HUES48 (cell line): ENCODE measurements around the gene LMNTD1.

Experiments
- H3K27ac ChIP-seq: one replicate; pipeline ENCODE4 v1.7.0; 2013; ENCODE audit warnings: low read depth, low read length, inconsistent platforms
- H3K27me3 ChIP-seq: 2 replicates; pipeline ENCODE4 v1.6.1; 2013; ENCODE audit warnings: mild to moderate bottlenecking, low read length; ENCODE audit not compliant: control insufficient read depth, insufficient read depth
- H3K36me3 ChIP-seq: 2 replicates; pipeline ENCODE4 v1.6.1; 2013; ENCODE audit warnings: low read length; ENCODE audit not compliant: control insufficient read depth, insufficient read depth
- H3K4me1 ChIP-seq: 2 replicates; pipeline ENCODE4 v1.6.1; 2013; ENCODE audit warnings: mild to moderate bottlenecking, low read length; ENCODE audit not compliant: control insufficient read depth, insufficient read depth
- H3K4me3 ChIP-seq: 2 replicates; pipeline ENCODE4 v1.5.1; 2013; ENCODE audit warnings: mild to moderate bottlenecking, low read depth, low read length
- H3K9ac ChIP-seq: 2 replicates; pipeline ENCODE4 v1.6.1; 2013; ENCODE audit warnings: mild to moderate bottlenecking, low read depth, low read length, moderate library complexity
- H3K9me3 ChIP-seq: 2 replicates; pipeline ENCODE4 v1.6.1; 2013; ENCODE audit warnings: low read length; ENCODE audit not compliant: control insufficient read depth, insufficient read depth

Gene LMNTD1

GRCh38 chr12:25458047-25458552, 95.0 kb downstream of the LMNTD1 start:
- no peak overlapping the region for H3K27ac ChIP-seq
- H3K9ac ChIP-seq, result no peak overlapping the region
- no peak overlapping the region for H3K4me3 ChIP-seq
- no peaks in the 10 kb centered on the region for H3K9me3 ChIP-seq
- no peaks in the 10 kb centered on the region for H3K27me3 ChIP-seq
- no peaks in the 10 kb centered on the region for H3K4me1 ChIP-seq
- H3K36me3 ChIP-seq, result no peaks in the 10 kb centered on the region

DNA sequence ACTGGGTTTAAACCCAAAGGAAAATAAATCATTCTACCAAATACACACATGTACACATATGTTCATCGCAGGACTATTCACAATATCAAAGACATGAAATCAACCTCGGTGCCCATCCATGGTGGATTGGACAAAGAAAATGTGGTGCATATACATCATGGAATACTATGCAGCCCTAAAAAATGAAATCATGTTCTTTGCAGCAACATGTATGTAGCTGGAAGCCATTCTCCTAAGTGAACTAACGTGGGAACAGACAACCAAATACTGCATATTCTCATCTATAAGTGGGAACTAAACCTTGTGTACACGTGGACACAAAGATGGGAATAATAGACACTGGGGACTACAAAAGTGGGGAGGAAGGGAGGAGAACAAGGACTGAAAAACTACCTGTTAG, 96.6 kb downstream of the LMNTD1 start:
- H3K9ac ChIP-seq, result no peak overlapping the region
- no peaks in the 10 kb centered on the region for H3K36me3 ChIP-seq
- H3K27ac ChIP-seq, result no peak overlapping the region
- no peaks in the 10 kb centered on the region for H3K4me1 ChIP-seq
- H3K9me3 ChIP-seq, result no peaks in the 10 kb centered on the region
- no peak overlapping the region for H3K4me3 ChIP-seq
- no peaks in the 10 kb centered on the region for H3K27me3 ChIP-seq

DNA sequence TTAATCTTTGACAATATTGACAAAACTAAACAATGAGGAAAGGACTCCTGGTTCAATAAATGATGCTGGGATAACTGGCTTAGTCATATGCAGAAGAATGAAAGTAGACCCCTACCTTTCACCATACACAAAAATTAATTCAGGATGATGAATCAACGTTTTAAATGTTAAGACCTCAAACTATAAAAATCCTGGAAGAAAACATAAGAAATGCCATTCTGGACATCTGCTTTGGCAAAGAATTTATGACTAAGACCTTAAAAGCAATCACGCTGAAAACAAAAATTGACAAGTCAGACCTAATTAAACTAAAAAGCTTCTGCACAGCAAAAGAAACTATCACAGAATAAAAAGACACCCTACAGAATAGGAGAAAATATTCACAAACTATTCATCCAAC, 97.4 kb downstream of the LMNTD1 start:
- Histone ChIP-seq H3K4me3 (no peak overlapping the region), H3K36me3 (no peaks in the 10 kb centered on the region), H3K27ac (no peak overlapping the region), H3K27me3 (no peaks in the 10 kb centered on the region), H3K9ac (no peak overlapping the region), H3K9me3 (no peaks in the 10 kb centered on the region), H3K4me1 (no peaks in the 10 kb centered on the region)

GRCh38 chr12:25449007-25449406, 104.1 kb downstream of the LMNTD1 start:
- Histone ChIP-seq H3K9me3 (no peaks in the 10 kb centered on the region), H3K4me1 (0 out of 2 replicates have a peak, but pooled peaks cover 3% of the 10 kb centered on the region), H3K27me3 (no peaks in the 10 kb centered on the region), H3K27ac (no peak overlapping the region), H3K36me3 (no peaks in the 10 kb centered on the region), H3K9ac (no peak overlapping the region), H3K4me3 (no peak overlapping the region)

DNA sequence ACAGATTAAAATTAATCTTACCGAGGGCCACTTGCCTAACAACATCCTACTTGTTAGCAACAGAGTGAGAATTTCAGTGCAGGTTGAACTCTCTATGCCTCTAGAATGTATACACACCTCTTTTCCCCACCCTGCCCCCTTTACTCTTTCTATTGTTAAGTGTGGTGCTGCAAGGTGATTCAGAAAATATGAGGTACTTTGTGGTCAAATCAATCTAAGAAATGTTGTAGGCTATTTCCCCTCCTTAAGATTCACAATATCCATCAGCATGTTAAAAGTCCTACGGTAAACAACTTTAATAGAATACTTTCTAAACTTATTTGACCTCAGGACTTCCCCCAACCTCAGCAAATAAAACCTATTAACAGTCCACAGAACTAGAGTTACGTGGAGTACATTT, 106.0 kb downstream of the LMNTD1 start:
- Histone ChIP-seq H3K9me3 (no peaks in the 10 kb centered on the region), H3K4me1 (0 out of 2 replicates have a peak, but pooled peaks cover 3% of the 10 kb centered on the region), H3K27ac (no peak overlapping the region), H3K27me3 (no peaks in the 10 kb centered on the region), H3K36me3 (no peaks in the 10 kb centered on the region), H3K9ac (no peak overlapping the region), H3K4me3 (no peak overlapping the region)

- no peak overlapping the region for H3K4me3 ChIP-seq
- H3K9ac ChIP-seq, result no peak overlapping the region
- peaks cover 13% of the 10 kb centered on the region; the same call in 1 of the 2 replicates for H3K4me1 ChIP-seq
- no peaks in the 10 kb centered on the region for H3K9me3 ChIP-seq
- no peaks in the 10 kb centered on the region for H3K36me3 ChIP-seq
- no peak overlapping the region for H3K27ac ChIP-seq
- H3K27me3 ChIP-seq, result no peaks in the 10 kb centered on the region
These were observed 114.4 kb downstream of the LMNTD1 start for GRCh38 chr12:25438638-25439037.

- H3K27me3 ChIP-seq, result no peaks in the 10 kb centered on the region
- no peaks in the 10 kb centered on the region for H3K36me3 ChIP-seq
- H3K9ac ChIP-seq, result no peak overlapping the region
- H3K4me3 ChIP-seq, result no peak overlapping the region
- no peaks in the 10 kb centered on the region for H3K9me3 ChIP-seq
- no peak overlapping the region for H3K27ac ChIP-seq
- H3K4me1 ChIP-seq, result peaks cover 23% of the 10 kb centered on the region; the same call in 1 of the 2 replicates
These were observed 116.7 kb downstream of the LMNTD1 start for GRCh38 chr12:25436206-25437030.

GRCh38 chr12:25435431-25435830, 117.7 kb downstream of the LMNTD1 start:
- Histone ChIP-seq H3K27me3 (no peaks in the 10 kb centered on the region), H3K4me1 (peaks cover 23% of the 10 kb centered on the region; the same call in 1 of the 2 replicates), H3K9ac (no peak overlapping the region), H3K36me3 (no peaks in the 10 kb centered on the region), H3K27ac (no peak overlapping the region), H3K4me3 (no peak overlapping the region), H3K9me3 (no peaks in the 10 kb centered on the region)

DNA sequence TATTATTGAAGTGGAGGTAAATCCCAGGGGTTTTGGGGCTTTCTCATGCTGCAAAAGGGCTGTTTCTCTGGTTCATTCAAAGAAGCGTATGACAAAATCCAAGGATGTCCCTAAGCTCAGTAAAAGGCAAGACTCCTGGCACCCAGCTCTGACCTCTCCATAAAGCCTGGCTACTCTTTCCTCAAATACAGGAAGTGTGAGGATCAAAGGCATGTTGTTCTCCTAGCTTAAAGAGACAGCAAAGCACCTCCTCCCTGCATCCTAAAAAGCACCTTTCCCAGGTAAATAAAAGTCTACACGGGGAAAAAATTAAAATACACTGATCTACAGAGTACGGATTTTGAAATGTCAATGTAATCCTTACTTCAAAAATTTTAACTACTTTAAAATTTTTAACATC, 118.6 kb downstream of the LMNTD1 start:
- H3K4me3 ChIP-seq, result no peak overlapping the region
- no peaks in the 10 kb centered on the region for H3K27me3 ChIP-seq
- peaks cover 23% of the 10 kb centered on the region; the same call in 1 of the 2 replicates for H3K4me1 ChIP-seq
- no peaks in the 10 kb centered on the region for H3K36me3 ChIP-seq
- no peak overlapping the region for H3K27ac ChIP-seq
- no peak overlapping the region for H3K9ac ChIP-seq
- no peaks in the 10 kb centered on the region for H3K9me3 ChIP-seq

DNA sequence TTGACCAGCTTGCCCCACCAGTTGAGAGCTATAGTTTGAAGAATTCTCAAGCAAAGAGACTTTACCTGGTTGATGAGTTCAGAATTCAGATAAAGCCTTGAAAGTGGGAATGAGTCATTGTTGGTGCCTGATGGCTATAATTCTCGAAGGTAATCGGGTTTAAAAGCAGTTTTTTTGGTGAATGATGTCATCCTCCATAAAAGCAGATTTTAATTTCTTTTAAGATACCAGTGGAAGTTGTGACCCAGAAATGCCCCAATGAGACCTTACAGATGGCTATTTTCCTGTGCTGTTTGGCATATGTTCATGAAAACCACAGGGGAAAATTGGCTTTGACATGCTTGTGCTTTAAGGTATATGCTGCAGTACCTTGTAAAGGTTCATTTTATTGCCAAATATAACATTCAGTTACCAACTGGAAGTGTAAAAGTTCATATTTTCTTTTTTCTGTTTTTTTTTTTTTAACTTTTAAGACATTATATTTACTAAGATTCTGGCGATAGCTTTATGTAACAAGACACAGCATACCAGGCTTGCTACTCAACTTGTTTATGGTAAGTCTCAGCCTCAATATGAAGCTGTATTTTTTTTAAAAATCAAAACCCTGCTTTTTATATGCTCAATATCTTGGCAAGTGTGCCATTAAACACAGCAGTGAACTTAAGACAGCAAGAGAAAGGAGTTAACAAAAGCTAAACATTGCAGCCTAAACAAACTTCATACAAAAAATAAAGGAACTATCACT, 119.3 kb downstream of the LMNTD1 start:
- Histone ChIP-seq H3K9me3 (no peaks in the 10 kb centered on the region), H3K4me3 (no peak overlapping the region), H3K9ac (no peak overlapping the region), H3K4me1 (peaks cover 23% of the 10 kb centered on the region; the same call in 1 of the 2 replicates), H3K27ac (no peak overlapping the region), H3K27me3 (no peaks in the 10 kb centered on the region), H3K36me3 (no peaks in the 10 kb centered on the region)

DNA sequence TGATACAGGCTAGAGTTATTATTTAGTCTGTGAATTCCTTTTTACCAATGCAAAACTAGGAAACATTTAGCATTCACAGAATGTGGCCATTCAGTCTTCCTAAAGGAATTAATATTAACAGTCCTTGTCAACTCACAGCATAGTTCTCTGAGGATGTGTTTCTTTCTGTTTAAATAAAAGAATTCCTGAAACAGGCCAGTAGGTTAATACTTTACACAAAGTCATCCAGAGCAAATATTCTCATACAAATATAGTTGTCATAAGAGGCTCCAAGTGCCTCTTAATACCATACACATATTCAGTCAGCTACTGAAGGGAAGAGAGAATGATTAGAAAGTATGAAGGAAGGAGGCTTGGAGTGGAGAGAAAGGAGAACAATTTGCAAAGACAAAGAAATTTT, 120.1 kb downstream of the LMNTD1 start:
- Histone ChIP-seq H3K27ac (no peak overlapping the region), H3K4me1 (peaks cover 23% of the 10 kb centered on the region; the same call in 1 of the 2 replicates), H3K4me3 (no peak overlapping the region), H3K27me3 (no peaks in the 10 kb centered on the region), H3K36me3 (no peaks in the 10 kb centered on the region), H3K9me3 (no peaks in the 10 kb centered on the region), H3K9ac (no peak overlapping the region)
